Tibial nerve (tissue), 4 donors: Measurements from ENCODE around the gene LAMTOR5.
A peak's percentile ranks its signal among the peaks of the same experiment; 100 is the strongest.

Source experiments
- CTCF ChIP-seq, 5 experiments: fragments of 200-600 bp in 3 of 5; fragments of 450-650 bp in 2 of 5; sonication (generic) in 3 of 5; IDR thresholded peaks; one replicate each; pipeline ENCODE4 v1.5.1; 2016 to 2019; ENCODE audit warnings: antibody characterized with exemption in 5 of 5, mild to moderate bottlenecking in 3 of 5, moderate library complexity in 2 of 5
- EP300 ChIP-seq, 2 donors: sonication (generic); formaldehyde crosslinking; IDR thresholded peaks; one replicate each; pipeline ENCODE4 v1.6.1; 2017; ENCODE audit warnings: antibody characterized with exemption in 2 of 2, mild to moderate bottlenecking in 1 of 2
- POLR2A ChIP-seq, 2 donors: fragments of 450-650 bp; IDR thresholded peaks; one replicate each; pipeline ENCODE4 v1.6.1; 2017; ENCODE audit warnings: antibody characterized with exemption in 2 of 2, mild to moderate bottlenecking in 2 of 2, moderate library complexity in 2 of 2

DNA sequence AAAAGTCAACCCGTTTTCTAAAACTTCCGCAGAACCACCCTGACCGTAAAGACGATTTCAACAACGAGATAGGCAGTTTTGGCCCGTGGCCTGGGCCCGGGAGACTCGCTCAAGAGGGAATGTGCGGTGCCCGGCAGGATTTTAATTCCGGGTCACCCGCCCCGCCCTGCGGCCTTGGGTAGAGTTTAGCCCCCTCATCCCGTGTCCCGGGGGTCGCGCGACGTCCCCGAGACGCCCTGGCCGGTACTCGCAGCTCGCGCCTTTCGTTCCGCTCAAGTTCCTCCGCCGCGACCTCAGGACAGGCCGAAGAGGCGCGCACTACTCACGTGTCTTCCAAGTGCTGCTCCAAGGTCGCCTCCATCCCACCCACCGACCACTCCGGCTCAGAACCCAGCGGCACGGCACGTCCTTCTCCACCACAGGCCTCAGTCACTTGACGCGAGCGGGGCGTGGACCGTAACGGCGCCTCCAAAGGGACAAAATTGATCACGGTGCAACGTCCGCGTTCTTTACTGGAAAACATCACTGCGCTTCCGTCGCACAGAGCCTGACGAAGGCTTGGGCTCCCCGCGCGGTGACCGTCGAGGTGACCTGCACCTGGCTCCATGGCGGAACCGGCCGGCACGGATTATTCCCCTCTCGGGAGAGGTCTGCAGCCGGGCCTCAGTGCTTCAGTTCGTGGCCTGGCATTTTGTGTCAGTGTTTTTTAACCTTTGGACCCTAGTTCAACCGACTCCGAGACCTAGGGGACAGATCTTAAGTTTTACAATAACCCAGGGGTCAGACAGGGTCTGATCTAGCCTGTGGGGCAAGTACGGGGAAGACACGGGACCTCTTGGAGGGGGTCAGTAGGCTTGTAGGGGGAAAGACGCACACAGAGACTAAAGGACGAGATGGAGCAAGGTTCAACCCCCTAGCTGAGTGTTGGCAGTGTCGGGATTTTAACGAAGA lies at the start of gene LAMTOR5:
- peak in 2 of 5 experiments; percentile 43 to 60 for TF ChIP-seq CTCF (IDR thresholded peaks at IDR 0.05)
- TF ChIP-seq EP300 (IDR thresholded peaks at IDR 0.05), result peak; percentile 82 to 100
- TF ChIP-seq POLR2A (IDR thresholded peaks at IDR 0.05), result peak in 1 of 2 donors; percentile 91
